K562 (cell line): Measurements from ENCODE around the gene MPHOSPH10. TPM values are rescaled to one million over a fixed set of nuclear protein-coding genes. Genes with fewer than 3 reads are reported as not detected.

Source experiments
- ATAC-seq: fragments of 200-7000 bp; cut with Tn5 transposase; 3 replicates; pipeline ENCODE4 v1.9.1; 2020; ENCODE audit warnings: moderate library complexity
- BruUV-seq: library from RNA; stranded (reverse); fragments of 400-500 nt; replicated peaks from 2 replicates; lab custom pipeline; 2021; lab: Mats Ljungman, UMichigan
- CTCF ChIA-PET: fragments of 300-600 bp; formaldehyde crosslinking; extraction: SDS; loops from one replicate; lab custom pipeline; 2021; ENCODE audit warnings: low intra/inter-chr PET ratio; lab: Yijun Ruan, JAX
- POLR2A ChIA-PET: fragments of 300-600, 350-650 bp; sonication (Branson Sonifier 250); formaldehyde crosslinking; extraction: SDS; loops from one replicate; lab custom pipeline; 2021; ENCODE audit warnings: antibody characterized with exemption, inconsistent platforms; lab: Yijun Ruan, JAX
- DNase-seq, 4 experiments: peaks; one replicate each; pipeline versions ENCODE4 v3.0.0 to v3.0.0-alpha.2; 2011 to 2018; ENCODE audit warnings: low spot score in 3 of 4, mixed read lengths in 3 of 4; ENCODE audit errors: extremely low read depth in 1 of 4
- FAIRE-seq: peaks from 2 replicates; lab custom pipeline; 2011; peaks lifted over from hg19 to GRCh38; lab: Jason Lieb, UNC
- H2AFZ ChIP-seq: 2 replicates; pipeline ENCODE4 v1.6.0; 2011; ENCODE audit warnings: low read depth, low read length, control low read depth, inconsistent platforms
- H3K27ac ChIP-seq: fragments of 200-600 bp; 3 replicates; pipeline ENCODE4 v1.8.0; 2011; ENCODE audit warnings: low read depth, mild to moderate bottlenecking, control low read depth, inconsistent platforms, low read length, moderate library complexity, mixed read lengths; ENCODE audit errors: extremely low read depth
- H3K27me3 ChIP-seq, 2 experiments: fragments of 300-600 bp in 1 of 2; 2 replicates in 1 of 2; 3 replicates in 1 of 2; pipeline versions ENCODE4 v1.6.0 to v1.8.0; 2011; ENCODE audit warnings: inconsistent platforms in 2 of 2, low read length in 2 of 2, mild to moderate bottlenecking in 1 of 2, mixed read lengths in 1 of 2, moderate library complexity in 1 of 2; ENCODE audit not compliant: control insufficient read depth in 2 of 2, insufficient read depth in 2 of 2
- H3K36me3 ChIP-seq: fragments of 300-600 bp; 3 replicates; pipeline ENCODE4 v1.8.0; 2011; ENCODE audit warnings: mild to moderate bottlenecking, low read length, inconsistent platforms; ENCODE audit not compliant: control insufficient read depth, insufficient read depth
- H3K4me1 ChIP-seq, 2 experiments: fragments of 200-600 bp in 1 of 2; replicated peaks in 1 of 2; 2 replicates in 1 of 2; 3 replicates in 1 of 2; pipeline versions ENCODE4 v1.5.1 to v1.8.0; 2011; ENCODE audit warnings: inconsistent platforms in 2 of 2, low read length in 2 of 2, mild to moderate bottlenecking in 1 of 2, mixed read lengths in 1 of 2, moderate library complexity in 1 of 2; ENCODE audit not compliant: control insufficient read depth in 2 of 2, insufficient read depth in 2 of 2
- H3K4me2 ChIP-seq: 2 replicates; pipeline ENCODE4 v1.6.1; 2011; ENCODE audit warnings: low read length, control low read depth, inconsistent platforms, mixed read lengths; ENCODE audit not compliant: insufficient read depth
- H3K4me3 ChIP-seq: fragments of 200-600 bp; sonication (generic), shearing (Covaris generic); 2 replicates; pipeline ENCODE4 v1.5.1; 2016; ENCODE audit warnings: control low read depth, inconsistent platforms
- H3K79me2 ChIP-seq: fragments of 200-600 bp; 3 replicates; pipeline ENCODE4 v1.8.0; 2011; ENCODE audit warnings: low read length, inconsistent platforms; ENCODE audit not compliant: control insufficient read depth, insufficient read depth
- H3K9ac ChIP-seq, 2 experiments: 2 replicates each; pipeline versions ENCODE4 v1.6.0 to v1.6.1; 2011; ENCODE audit warnings: low read depth in 2 of 2, low read length in 2 of 2, control low read depth in 1 of 2, inconsistent platforms in 1 of 2, mild to moderate bottlenecking in 1 of 2, mixed read lengths in 1 of 2; ENCODE audit not compliant: insufficient read depth in 1 of 2
- H3K9me1 ChIP-seq: one replicate; pipeline ENCODE4 v1.6.0; 2011; ENCODE audit warnings: inconsistent platforms, mild to moderate bottlenecking, low read length, moderate library complexity; ENCODE audit not compliant: control insufficient read depth, insufficient read depth
- H3K9me3 ChIP-seq: replicated peaks from 2 replicates; pipeline ENCODE4 v1.5.1; 2011; ENCODE audit warnings: low read depth, low read length, inconsistent platforms; ENCODE audit not compliant: control insufficient read depth, insufficient read depth
- H4K20me1 ChIP-seq: replicated peaks from 2 replicates; pipeline ENCODE4 v1.6.1; 2011; ENCODE audit warnings: low read length, inconsistent platforms, mixed read lengths; ENCODE audit not compliant: control insufficient read depth, insufficient read depth
- ETV5 ChIP-seq: sonication (generic); formaldehyde crosslinking; IDR thresholded peaks from 2 replicates; pipeline ENCODE4 v1.4.0; 2020; ENCODE audit warnings: low read depth, mild to moderate bottlenecking, missing genetic modification reagents
- HDGF ChIP-seq: fragments of 450-650 bp; IDR thresholded peaks from 2 replicates; pipeline ENCODE4 v1.6.1; 2016
- KLF13 ChIP-seq: fragments of 450-650 bp; IDR thresholded peaks from 2 replicates; pipeline ENCODE4 v1.6.1; 2016; ENCODE audit warnings: missing genetic modification characterization, low read depth, mild to moderate bottlenecking, missing compliant biosample characterization, moderate library complexity, borderline replicate concordance
- NFATC3 ChIP-seq: fragments of 450-650 bp; IDR thresholded peaks from 2 replicates; pipeline ENCODE4 v1.6.1; 2017; ENCODE audit warnings: mild to moderate bottlenecking
- PRMT5 ChIP-seq: sonication (generic); formaldehyde crosslinking; IDR thresholded peaks from 2 replicates; pipeline ENCODE4 v1.5.0; 2020; ENCODE audit warnings: missing genetic modification reagents
- TCF7 ChIP-seq: sonication (generic); IDR thresholded peaks from 2 replicates; pipeline ENCODE4 v1.6.1; 2016; ENCODE audit warnings: antibody characterized with exemption, borderline replicate concordance
- ZNF263 ChIP-seq: sonication (generic); formaldehyde crosslinking; IDR thresholded peaks from 2 replicates; pipeline ENCODE4 v1.8.0; 2022; ENCODE audit warnings: mild to moderate bottlenecking, missing genetic modification reagents, borderline replicate concordance
- WGBS: fragments of 100-300 bp; shearing (Covaris generic); methylation state at CpG from one replicate; pipeline ENCODE4 v1.1.6; 2016; ENCODE audit warnings: low coverage, mixed read lengths; ENCODE audit not compliant: insufficient coverage; ENCODE audit errors: missing lambda C conversion rate; 5-methylcytosine and 5-hydroxymethylcytosine counted together
- in situ Hi-C: fragments of 300-500 bp; cut with MboI; formaldehyde crosslinking; loops from 4 replicates; pipeline ENCODE4 v1.15.0; 2018; ENCODE audit warnings: inconsistent platforms, mixed read lengths
- intact Hi-C: fragments of 100-400 bp; cut with micrococcal nuclease; formaldehyde crosslinking; loops from 2 replicates; pipeline ENCODE4 v1.14.2; 2022
- polyA plus RNA-seq, 8 experiments: library from polyadenylated mRNA; depleted of rRNA in 4 of 8; stranded (reverse) in 5 of 8; unstranded in 3 of 8; fragments of >200 nt; fragmentation: Nextera tagmentation in 2 of 8; fragmentation: Illumina TruSeq in 1 of 8; extraction: Ambion mirVana in 2 of 8; extraction: Trizol in 1 of 8; gene quantifications; 2 replicates each; pipeline versions ENCODE4 v1.2.1 to v1.2.3, GENCODE V29; 2011 to 2014; ENCODE audit warnings: inconsistent platforms in 1 of 8, missing spikeins in 1 of 8
- total RNA-seq, 7 experiments: library from RNA; depleted of rRNA in 6 of 7; stranded (reverse); fragments of >200 nt in 6 of 7; fragmentation: Illumina TruSeq in 2 of 7; extraction: Trizol in 2 of 7; gene quantifications; 2 replicates each; pipeline versions ENCODE4 v1.2.1 to v1.2.3, GENCODE V29; 2011 to 2021; ENCODE audit warnings: low replicate concordance in 1 of 7
- TF ChIP-seq, protein P1 (sequence below): sonication (generic); formaldehyde crosslinking; IDR thresholded peaks from 2 replicates; pipeline ENCODE4 v1.5.0; 2020; ENCODE audit warnings: missing genetic modification reagents
- TF ChIP-seq, protein P2 (sequence below), 2 experiments: IDR thresholded peaks; 2 replicates each; pipeline ENCODE4 v1.6.1; 2012; ENCODE audit warnings: improper control_type of control experiment in 2 of 2, low read depth in 2 of 2, low read length in 2 of 2, borderline replicate concordance in 1 of 2

The MPHOSPH10 gene
- total and polyA plus RNA-seq, 9 of the 15 experiments (the other 6 are each of a cell fraction or from before 2014, with no cell fraction given) = 36.8 to 83.7 (median 58.5) TPM

DNA sequence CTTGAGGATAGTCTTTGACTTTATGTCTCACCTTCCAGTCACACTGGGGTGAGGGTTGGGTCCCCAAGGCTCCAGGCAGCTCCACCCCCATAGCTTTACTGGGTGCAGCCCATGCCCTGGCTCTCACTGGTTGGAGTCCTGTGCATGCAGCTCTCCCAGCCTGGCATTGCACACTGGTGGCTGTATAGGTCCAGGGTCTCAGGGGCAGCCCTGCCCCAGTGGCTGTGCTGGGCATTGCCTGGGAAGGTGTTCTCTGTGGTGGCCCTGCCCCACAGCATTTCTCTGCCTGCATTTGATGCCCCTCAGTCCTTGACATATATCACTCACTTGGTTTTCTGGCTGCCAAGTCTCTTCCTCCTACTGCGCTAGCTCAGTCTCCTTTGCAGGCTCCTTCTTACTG, 21.2 kb downstream of the MPHOSPH10 start:
- FAIRE-seq = no peak
- Histone ChIP-seq H3K4me3 (no peak overlapping the region), H3K9me3 (no peaks in the 10 kb centered on the region), H3K4me2 (no peak overlapping the region), H4K20me1 (peaks cover 12% of the 10 kb centered on the region; the same call in 1 of the 2 replicates), H3K27ac (no peak overlapping the region), H3K4me1 (no peaks in the 10 kb centered on the region; a peak in 1 of 5 replicates), H3K79me2 (no peaks in the 10 kb centered on the region), H3K9ac (no peak overlapping the region), H3K27me3 (peaks cover 9 to 31% of the 10 kb centered on the region in 2 experiments; a peak in 4 of 5 replicates), H2AFZ (no peak overlapping the region), H3K9me1 (no peaks in the 10 kb centered on the region), H3K36me3 (peaks cover 40% of the 10 kb centered on the region; the same call in 2 of the 3 replicates)
- 47% methylated on average over 1 of the region's 1 CpG for WGBS
- intact Hi-C loops (loop anchor here (10.0 kb wide), 1 partner anchor 147 kb away; no protein-coding TSS in a partner anchor), in situ Hi-C loops (no loop called here)
- peak; percentile 16; the same call in 2 of the 3 replicates for ATAC-seq
- TF ChIP-seq KLF13 (tag) (no peak), PRMT5 (CRISPR knock-in tag) (no peak), TCF7 (no peak), HDGF (no peak), NFATC3 (no peak), ETV5 (CRISPR knock-in tag) (no peak), ZNF263 (CRISPR knock-in tag) (no peak)
- TF ChIP-seq, protein P1, sequence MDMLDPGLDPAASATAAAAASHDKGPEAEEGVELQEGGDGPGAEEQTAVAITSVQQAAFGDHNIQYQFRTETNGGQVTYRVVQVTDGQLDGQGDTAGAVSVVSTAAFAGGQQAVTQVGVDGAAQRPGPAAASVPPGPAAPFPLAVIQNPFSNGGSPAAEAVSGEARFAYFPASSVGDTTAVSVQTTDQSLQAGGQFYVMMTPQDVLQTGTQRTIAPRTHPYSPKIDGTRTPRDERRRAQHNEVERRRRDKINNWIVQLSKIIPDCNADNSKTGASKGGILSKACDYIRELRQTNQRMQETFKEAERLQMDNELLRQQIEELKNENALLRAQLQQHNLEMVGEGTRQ = no peak
- TF ChIP-seq, protein P2, sequence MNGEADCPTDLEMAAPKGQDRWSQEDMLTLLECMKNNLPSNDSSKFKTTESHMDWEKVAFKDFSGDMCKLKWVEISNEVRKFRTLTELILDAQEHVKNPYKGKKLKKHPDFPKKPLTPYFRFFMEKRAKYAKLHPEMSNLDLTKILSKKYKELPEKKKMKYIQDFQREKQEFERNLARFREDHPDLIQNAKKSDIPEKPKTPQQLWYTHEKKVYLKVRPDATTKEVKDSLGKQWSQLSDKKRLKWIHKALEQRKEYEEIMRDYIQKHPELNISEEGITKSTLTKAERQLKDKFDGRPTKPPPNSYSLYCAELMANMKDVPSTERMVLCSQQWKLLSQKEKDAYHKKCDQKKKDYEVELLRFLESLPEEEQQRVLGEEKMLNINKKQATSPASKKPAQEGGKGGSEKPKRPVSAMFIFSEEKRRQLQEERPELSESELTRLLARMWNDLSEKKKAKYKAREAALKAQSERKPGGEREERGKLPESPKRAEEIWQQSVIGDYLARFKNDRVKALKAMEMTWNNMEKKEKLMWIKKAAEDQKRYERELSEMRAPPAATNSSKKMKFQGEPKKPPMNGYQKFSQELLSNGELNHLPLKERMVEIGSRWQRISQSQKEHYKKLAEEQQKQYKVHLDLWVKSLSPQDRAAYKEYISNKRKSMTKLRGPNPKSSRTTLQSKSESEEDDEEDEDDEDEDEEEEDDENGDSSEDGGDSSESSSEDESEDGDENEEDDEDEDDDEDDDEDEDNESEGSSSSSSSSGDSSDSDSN (IDR thresholded peaks at IDR 0.05; ENCODE audit: borderline replicate concordance in 1 of 2, low read depth in 2 of 2, low read length in 2 of 2) = no peak
- DNase-seq = no peak
- POLR2A ChIA-PET = interaction anchor here (0.6 to 1.5 kb wide), 2 partner anchors 21 to 276 kb away, joined by 3 read pairs; no protein-coding TSS in a partner anchor
- CTCF ChIA-PET = no interaction called here
- no TSS peak for BruUV-seq
